ENCODE measurements around the gene NOD2.

NOD2 gene

DNA sequence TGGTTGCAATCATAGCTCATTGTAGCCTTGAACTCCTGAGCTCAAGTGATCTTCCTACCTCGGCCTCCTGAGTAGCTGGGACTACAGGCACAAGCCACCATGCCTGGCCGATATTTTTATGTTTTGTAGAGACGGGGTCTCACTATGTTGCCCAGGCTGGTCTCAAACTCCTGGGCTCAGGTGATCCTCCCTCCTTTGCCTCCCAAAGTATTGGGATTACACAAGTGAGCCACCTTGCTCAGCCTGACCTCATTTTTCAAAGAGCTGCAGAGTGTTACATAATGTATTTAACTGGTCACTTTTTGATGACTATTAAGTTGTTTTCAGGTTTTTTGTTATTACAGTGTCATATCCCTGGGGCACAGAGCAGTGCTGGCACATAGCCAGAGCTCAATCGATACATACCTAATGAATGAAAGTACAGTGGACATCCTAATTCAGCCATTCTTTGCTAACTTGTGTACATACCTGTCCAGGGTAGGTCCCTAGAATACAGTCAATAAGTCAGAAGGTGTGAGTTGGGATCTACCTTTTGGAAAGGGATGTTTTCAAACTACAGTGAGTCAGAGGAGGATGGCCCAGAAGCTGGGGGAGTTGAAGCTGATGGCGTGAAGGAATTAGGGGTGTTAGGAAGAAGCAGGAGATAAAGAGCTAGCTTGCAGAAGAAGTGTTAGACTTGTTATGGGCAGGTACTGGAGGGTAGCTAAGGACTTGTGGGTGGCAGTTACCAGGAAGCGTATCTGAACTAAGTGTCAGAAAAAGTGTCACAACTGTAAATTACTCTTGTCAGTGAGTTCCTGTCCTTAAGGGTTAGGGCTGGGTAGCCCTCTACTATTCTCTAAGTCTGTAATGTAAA lies 28.4 kb downstream of the NOD2 start:
- in situ Hi-C loops (cut with HindIII; ENCODE audit: low sequenced_read_pairs): no loop called here
- TF ChIP-seq, protein P1, sequence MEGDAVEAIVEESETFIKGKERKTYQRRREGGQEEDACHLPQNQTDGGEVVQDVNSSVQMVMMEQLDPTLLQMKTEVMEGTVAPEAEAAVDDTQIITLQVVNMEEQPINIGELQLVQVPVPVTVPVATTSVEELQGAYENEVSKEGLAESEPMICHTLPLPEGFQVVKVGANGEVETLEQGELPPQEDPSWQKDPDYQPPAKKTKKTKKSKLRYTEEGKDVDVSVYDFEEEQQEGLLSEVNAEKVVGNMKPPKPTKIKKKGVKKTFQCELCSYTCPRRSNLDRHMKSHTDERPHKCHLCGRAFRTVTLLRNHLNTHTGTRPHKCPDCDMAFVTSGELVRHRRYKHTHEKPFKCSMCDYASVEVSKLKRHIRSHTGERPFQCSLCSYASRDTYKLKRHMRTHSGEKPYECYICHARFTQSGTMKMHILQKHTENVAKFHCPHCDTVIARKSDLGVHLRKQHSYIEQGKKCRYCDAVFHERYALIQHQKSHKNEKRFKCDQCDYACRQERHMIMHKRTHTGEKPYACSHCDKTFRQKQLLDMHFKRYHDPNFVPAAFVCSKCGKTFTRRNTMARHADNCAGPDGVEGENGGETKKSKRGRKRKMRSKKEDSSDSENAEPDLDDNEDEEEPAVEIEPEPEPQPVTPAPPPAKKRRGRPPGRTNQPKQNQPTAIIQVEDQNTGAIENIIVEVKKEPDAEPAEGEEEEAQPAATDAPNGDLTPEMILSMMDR (IDR thresholded peaks at IDR 0.05; ENCODE audit: low read depth, low read length): no peak
- H3K4me3 ChIP-seq (ENCODE audit: low read depth, low read length): no peak overlapping the region
- DNase-seq (ENCODE audit: low read depth, low spot score): no peak

DNA sequence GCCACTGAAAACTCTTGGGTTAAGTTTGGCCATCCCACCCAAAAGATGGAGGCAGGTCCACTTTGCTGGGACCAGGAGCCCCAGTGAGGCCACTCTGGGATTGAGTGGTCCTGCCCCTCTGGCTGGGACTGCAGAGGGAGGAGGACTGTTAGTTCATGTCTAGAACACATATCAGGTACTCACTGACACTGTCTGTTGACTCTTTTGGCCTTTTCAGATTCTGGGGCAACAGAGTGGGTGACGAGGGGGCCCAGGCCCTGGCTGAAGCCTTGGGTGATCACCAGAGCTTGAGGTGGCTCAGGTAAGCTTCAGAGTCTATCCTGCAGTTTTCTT lies 29.0 kb downstream of the NOD2 start:
- TF ChIP-seq, protein P1 (IDR thresholded peaks at IDR 0.05; ENCODE audit: low read depth, low read length): no peak
- H3K4me3 ChIP-seq (ENCODE audit: low read depth, low read length): no peak overlapping the region
- DNase-seq (ENCODE audit: low read depth, low spot score): no peak
- in situ Hi-C loops (cut with HindIII; ENCODE audit: low sequenced_read_pairs): no loop called here

DNA sequence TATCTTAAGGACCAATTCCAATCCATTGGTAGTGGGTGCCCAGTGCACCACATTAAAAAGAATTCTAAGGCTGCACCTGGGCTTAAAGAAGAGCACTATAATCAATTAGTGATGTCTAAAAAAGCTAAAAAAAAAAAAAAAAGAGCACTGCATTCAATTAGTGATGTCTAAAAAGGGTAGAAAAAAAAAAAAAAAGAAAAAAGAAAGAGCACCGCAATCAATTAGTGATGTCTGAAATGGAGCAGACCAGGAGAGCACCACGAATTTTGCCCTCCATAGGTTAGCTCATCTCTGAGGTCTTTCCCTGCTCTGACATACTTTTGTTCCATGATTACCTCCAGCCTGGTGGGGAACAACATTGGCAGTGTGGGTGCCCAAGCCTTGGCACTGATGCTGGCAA lies 29.6 kb downstream of the NOD2 start:
- DNase-seq (ENCODE audit: low read depth, low spot score): no peak
- in situ Hi-C loops (cut with HindIII; ENCODE audit: low sequenced_read_pairs): no loop called here
- no peak overlapping the region for H3K4me3 ChIP-seq (ENCODE audit: low read depth, low read length)
- TF ChIP-seq, protein P1 (IDR thresholded peaks at IDR 0.05; ENCODE audit: low read depth, low read length): no peak

DNA sequence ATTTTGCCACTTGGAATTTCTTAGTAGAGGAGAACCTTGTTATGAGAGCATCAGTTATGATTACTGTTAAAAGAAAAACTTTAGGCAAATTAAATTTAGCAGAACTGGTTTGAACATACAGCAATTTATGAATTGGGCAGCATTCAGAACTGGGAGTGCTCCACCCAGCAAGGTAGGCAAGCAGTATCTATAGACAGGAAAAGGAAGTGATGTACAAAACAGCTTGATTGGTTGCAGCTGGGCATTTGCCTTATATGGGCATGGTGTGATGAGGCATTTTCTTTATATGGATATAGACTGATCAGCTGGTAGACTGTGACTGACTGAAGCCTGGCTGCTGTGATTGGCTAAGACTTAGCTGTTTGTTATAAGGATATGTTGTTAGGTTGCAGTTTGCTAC lies 30.9 kb downstream of the NOD2 start:
- no peak for DNase-seq (ENCODE audit: low read depth, low spot score)
- in situ Hi-C loops (cut with HindIII; ENCODE audit: low sequenced_read_pairs): no loop called here
- no peak overlapping the region for H3K4me3 ChIP-seq (ENCODE audit: low read depth, low read length)
- TF ChIP-seq, protein P1 (IDR thresholded peaks at IDR 0.05; ENCODE audit: low read depth, low read length): no peak

DNA sequence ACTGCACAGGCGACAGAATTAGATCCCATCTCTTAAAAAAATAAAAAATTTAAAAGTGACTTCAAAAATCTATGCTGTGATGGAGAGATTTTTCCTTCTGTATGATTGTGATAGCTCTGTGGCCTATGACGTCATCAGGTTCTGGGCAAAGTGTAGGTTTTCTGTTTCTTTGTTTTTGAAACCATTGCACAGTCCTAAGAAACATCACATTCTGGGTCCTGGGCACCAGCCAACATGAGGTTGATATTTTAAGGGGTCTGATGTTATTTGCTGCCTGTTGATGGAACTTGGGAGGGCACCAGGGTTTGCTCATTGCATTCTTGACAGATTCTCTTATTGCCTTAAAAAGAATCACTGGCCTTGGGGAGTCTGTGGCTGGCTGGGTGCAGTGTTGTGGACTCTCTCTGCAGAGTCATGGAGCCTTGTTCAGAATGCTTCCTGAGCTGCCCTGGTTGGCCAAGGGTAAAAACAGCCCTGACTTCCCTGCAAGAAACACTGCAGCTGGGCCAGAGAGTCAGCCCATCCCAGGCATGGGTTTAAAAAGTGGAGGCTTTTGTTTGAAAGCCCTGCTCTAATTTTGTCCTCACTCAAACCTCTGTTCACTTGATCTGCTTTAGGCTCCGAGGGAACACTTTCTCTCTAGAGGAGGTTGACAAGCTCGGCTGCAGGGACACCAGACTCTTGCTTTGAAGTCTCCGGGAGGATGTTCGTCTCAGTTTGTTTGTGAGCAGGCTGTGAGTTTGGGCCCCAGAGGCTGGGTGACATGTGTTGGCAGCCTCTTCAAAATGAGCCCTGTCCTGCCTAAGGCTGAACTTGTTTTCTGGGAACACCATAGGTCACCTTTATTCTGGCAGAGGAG lies 38.0 kb downstream of the NOD2 start:
- TF ChIP-seq, protein P1 (IDR thresholded peaks at IDR 0.05; ENCODE audit: low read depth, low read length): no peak
- no peak overlapping the region for H3K4me3 ChIP-seq (ENCODE audit: low read depth, low read length)
- DNase-seq (ENCODE audit: low read depth, low spot score): no peak
- in situ Hi-C loops (cut with HindIII; ENCODE audit: low sequenced_read_pairs): no loop called here

DNA sequence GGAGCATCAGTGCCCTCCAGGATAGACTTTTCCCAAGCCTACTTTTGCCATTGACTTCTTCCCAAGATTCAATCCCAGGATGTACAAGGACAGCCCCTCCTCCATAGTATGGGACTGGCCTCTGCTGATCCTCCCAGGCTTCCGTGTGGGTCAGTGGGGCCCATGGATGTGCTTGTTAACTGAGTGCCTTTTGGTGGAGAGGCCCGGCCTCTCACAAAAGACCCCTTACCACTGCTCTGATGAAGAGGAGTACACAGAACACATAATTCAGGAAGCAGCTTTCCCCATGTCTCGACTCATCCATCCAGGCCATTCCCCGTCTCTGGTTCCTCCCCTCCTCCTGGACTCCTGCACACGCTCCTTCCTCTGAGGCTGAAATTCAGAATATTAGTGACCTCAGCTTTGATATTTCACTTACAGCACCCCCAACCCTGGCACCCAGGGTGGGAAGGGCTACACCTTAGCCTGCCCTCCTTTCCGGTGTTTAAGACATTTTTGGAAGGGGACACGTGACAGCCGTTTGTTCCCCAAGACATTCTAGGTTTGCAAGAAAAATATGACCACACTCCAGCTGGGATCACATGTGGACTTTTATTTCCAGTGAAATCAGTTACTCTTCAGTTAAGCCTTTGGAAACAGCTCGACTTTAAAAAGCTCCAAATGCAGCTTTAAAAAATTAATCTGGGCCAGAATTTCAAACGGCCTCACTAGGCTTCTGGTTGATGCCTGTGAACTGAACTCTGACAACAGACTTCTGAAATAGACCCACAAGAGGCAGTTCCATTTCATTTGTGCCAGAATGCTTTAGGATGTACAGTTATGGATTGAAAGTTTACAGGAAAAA lies 38.8 kb downstream of the NOD2 start:
- no peak overlapping the region for H3K4me3 ChIP-seq (ENCODE audit: low read depth, low read length)
- TF ChIP-seq, protein P1 (IDR thresholded peaks at IDR 0.05; ENCODE audit: low read depth, low read length): no peak
- in situ Hi-C loops (cut with HindIII; ENCODE audit: low sequenced_read_pairs): no loop called here
- DNase-seq (ENCODE audit: low read depth, low spot score): no peak
